RKO (cell line): Measurements from ENCODE around the gene XXYLT1.

Experiments
- DNase-seq: peaks from one replicate; pipeline ENCODE4 v3.0.0-alpha.2; 2016; ENCODE audit warnings: low spot score

Gene XXYLT1

GRCh38 chr3:195129644-195130492, 141.1 kb downstream of the XXYLT1 start:
- no peak for DNase-seq

GRCh38 chr3:195129072-195129643, 141.8 kb downstream of the XXYLT1 start:
- DNase-seq, result no peak

GRCh38 chr3:195128255-195129071, 142.5 kb downstream of the XXYLT1 start:
- DNase-seq, result no peak

GRCh38 chr3:195126056-195126605, 144.8 kb downstream of the XXYLT1 start:
- DNase-seq, result no peak

GRCh38 chr3:195125646-195126045, 145.3 kb downstream of the XXYLT1 start:
- no peak for DNase-seq

GRCh38 chr3:195124378-195124992, 146.5 kb downstream of the XXYLT1 start:
- no peak for DNase-seq

GRCh38 chr3:195123281-195123691, 147.7 kb downstream of the XXYLT1 start:
- no peak for DNase-seq

GRCh38 chr3:195122261-195122660, 148.7 kb downstream of the XXYLT1 start:
- no peak for DNase-seq

- no peak for DNase-seq
These were observed 150.7 kb downstream of the XXYLT1 start for GRCh38 chr3:195120267-195120601.

GRCh38 chr3:195119461-195120266, 151.3 kb downstream of the XXYLT1 start:
- DNase-seq, result no peak

- no peak for DNase-seq
These were observed 152.3 kb downstream of the XXYLT1 start for GRCh38 chr3:195118671-195119070.

GRCh38 chr3:195117978-195118581, 152.9 kb downstream of the XXYLT1 start:
- no peak for DNase-seq

- no peak for DNase-seq
These were observed 154.4 kb downstream of the XXYLT1 start for GRCh38 chr3:195116407-195117185.

- no peak for DNase-seq
These were observed 155.2 kb downstream of the XXYLT1 start for GRCh38 chr3:195115600-195116406.

- DNase-seq, result no peak
These were observed 156.0 kb downstream of the XXYLT1 start for GRCh38 chr3:195114786-195115599.

- DNase-seq, result no peak
These were observed 157.2 kb downstream of the XXYLT1 start for GRCh38 chr3:195113536-195114425.

GRCh38 chr3:195113048-195113447, 157.9 kb downstream of the XXYLT1 start:
- DNase-seq, result no peak
